Esophagus muscularis mucosa (tissue), 4 donors: Measurements from ENCODE around the gene SIK2.

Source experiments
- EP300 ChIP-seq: sonication (generic); formaldehyde crosslinking; IDR thresholded peaks from one replicate; pipeline ENCODE4 v1.6.1; 2017; ENCODE audit warnings: antibody characterized with exemption
- POLR2A ChIP-seq: fragments of 450-650 bp; IDR thresholded peaks from one replicate; pipeline ENCODE4 v1.6.1; 2017; ENCODE audit warnings: antibody characterized with exemption, moderate library complexity, mild to moderate bottlenecking, low read depth
- POLR2AphosphoS5 ChIP-seq, 2 donors: sonication (generic); formaldehyde crosslinking; IDR thresholded peaks; one replicate each; pipeline ENCODE4 v1.6.1; 2017; ENCODE audit warnings: antibody characterized with exemption in 2 of 2
- TF ChIP-seq, protein P1 (sequence below), 3 experiments: fragments of 200-600 bp in 2 of 3; fragments of 450-650 bp in 1 of 3; sonication (generic) in 2 of 3; IDR thresholded peaks; one replicate each; pipeline ENCODE4 v1.5.1; 2017 to 2019; ENCODE audit warnings: antibody characterized with exemption in 3 of 3, mild to moderate bottlenecking in 2 of 3, moderate library complexity in 1 of 3

DNA sequence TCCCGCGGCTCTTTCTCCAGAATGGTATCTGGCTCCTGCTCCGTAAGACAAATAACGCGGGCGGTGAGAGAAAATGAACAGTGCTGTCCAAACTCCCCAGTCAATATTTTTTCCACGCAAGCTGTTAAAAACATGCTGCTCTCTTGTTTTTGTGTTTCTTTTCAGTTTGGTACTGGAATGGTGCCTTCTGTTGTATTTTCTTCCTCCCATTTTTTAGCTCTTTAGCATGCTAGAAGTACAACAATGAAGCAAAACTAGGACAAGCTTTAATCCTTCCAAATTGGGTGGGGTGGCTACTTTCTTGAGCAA is 164.5 kb downstream of the SIK2 start:
- TF ChIP-seq, protein P1, sequence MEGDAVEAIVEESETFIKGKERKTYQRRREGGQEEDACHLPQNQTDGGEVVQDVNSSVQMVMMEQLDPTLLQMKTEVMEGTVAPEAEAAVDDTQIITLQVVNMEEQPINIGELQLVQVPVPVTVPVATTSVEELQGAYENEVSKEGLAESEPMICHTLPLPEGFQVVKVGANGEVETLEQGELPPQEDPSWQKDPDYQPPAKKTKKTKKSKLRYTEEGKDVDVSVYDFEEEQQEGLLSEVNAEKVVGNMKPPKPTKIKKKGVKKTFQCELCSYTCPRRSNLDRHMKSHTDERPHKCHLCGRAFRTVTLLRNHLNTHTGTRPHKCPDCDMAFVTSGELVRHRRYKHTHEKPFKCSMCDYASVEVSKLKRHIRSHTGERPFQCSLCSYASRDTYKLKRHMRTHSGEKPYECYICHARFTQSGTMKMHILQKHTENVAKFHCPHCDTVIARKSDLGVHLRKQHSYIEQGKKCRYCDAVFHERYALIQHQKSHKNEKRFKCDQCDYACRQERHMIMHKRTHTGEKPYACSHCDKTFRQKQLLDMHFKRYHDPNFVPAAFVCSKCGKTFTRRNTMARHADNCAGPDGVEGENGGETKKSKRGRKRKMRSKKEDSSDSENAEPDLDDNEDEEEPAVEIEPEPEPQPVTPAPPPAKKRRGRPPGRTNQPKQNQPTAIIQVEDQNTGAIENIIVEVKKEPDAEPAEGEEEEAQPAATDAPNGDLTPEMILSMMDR (IDR thresholded peaks at IDR 0.05) = no peak
- TF ChIP-seq POLR2A (no peak), EP300 (no peak), POLR2AphosphoS5 (IDR thresholded peaks at IDR 0.05) (no peak)
